HUES48 (cell line): ENCODE measurements around the gene BCL2L2.
A peak's percentile ranks its signal among the peaks of the same experiment; 100 is the strongest.

ENCODE experiments used
- H3K27ac ChIP-seq: one replicate; pipeline ENCODE4 v1.7.0; 2013; ENCODE audit warnings: low read depth, low read length, inconsistent platforms
- H3K27me3 ChIP-seq: 2 replicates; pipeline ENCODE4 v1.6.1; 2013; ENCODE audit warnings: mild to moderate bottlenecking, low read length; ENCODE audit not compliant: control insufficient read depth, insufficient read depth
- H3K36me3 ChIP-seq: 2 replicates; pipeline ENCODE4 v1.6.1; 2013; ENCODE audit warnings: low read length; ENCODE audit not compliant: control insufficient read depth, insufficient read depth
- H3K4me1 ChIP-seq: 2 replicates; pipeline ENCODE4 v1.6.1; 2013; ENCODE audit warnings: mild to moderate bottlenecking, low read length; ENCODE audit not compliant: control insufficient read depth, insufficient read depth
- H3K4me3 ChIP-seq: 2 replicates; pipeline ENCODE4 v1.5.1; 2013; ENCODE audit warnings: mild to moderate bottlenecking, low read depth, low read length
- H3K9ac ChIP-seq: 2 replicates; pipeline ENCODE4 v1.6.1; 2013; ENCODE audit warnings: mild to moderate bottlenecking, low read depth, low read length, moderate library complexity
- H3K9me3 ChIP-seq: 2 replicates; pipeline ENCODE4 v1.6.1; 2013; ENCODE audit warnings: low read length; ENCODE audit not compliant: control insufficient read depth, insufficient read depth

Gene BCL2L2

GRCh38 chr14:23285530-23286019, 21.1 kb upstream of the BCL2L2 start:
- Histone ChIP-seq H3K27ac (peak overlapping the region; percentile 59), H3K4me1 (peaks cover 12% of the 10 kb centered on the region), H3K9me3 (no peaks in the 10 kb centered on the region), H3K27me3 (peaks cover 35% of the 10 kb centered on the region), H3K4me3 (peak overlapping the region; percentile 92), H3K9ac (peak overlapping the region; percentile 62), H3K36me3 (no peaks in the 10 kb centered on the region)

DNA sequence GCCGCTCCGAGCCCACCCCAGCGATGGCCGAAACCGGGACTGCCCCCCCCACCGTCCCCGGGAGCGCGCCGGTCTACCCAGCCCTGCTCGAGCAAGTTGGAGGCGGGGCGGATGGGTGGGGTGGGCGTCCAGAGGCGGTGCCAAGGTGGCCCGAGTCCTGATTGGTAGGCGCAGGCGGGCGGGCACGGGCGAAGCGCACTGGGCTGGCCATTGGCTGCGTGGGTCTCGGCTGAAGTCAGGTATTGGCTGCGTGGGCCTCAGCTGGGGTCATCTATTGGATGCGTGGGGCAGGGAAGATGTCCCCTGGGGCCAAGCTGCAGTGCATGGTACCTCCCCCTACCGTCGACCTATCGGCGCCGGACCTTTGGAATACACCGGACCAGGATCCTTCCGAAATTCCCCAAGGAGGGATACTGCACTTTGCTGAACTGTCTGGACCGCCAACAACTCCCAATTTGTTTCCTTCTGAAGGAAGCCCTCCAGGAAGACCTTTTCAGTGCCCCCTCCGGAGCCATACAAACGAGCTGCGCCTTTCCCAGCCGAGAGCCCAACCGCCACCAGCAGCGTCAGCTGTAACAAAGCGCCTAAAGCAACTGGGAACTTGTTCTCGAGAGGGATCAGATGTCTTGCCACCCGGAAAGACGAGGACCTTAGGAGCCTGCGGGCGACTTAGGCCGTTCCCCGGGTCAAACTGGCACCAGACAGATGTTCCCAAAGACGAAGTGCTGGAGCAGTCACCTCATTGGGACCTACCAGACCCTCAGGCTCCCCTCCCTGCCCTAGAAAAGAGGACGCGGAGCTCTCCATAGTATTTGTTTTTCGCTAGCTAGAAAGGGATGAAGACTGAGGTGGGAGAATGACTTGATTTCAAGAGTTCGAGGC, 20.4 kb upstream of the BCL2L2 start, which contains the start of gene HOMEZ:
TSS of gene HOMEZ (minus strand) at position 113 of the 882 bp plus-strand sequence. CDS start 180 bp downstream, outside the sequence.
- Histone ChIP-seq H3K27ac (peak within 1 kb of the TSS; percentile 90), H3K4me3 (peak within 1 kb of the TSS; percentile 92), H3K27me3 (peaks cover 42% of the 10 kb centered on the region), H3K4me1 (peaks cover 9% of the 10 kb centered on the region), H3K9me3 (no peaks in the 10 kb centered on the region), H3K9ac (peak within 1 kb of the TSS; percentile 62), H3K36me3 (no peaks in the 10 kb centered on the region)

GRCh38 chr14:23286902-23287479, 19.6 kb upstream of the BCL2L2 start:
- peaks cover 9% of the 10 kb centered on the region for H3K4me1 ChIP-seq
- no peaks in the 10 kb centered on the region for H3K36me3 ChIP-seq
- no peak overlapping the region for H3K9ac ChIP-seq
- peak overlapping the region; percentile 90 for H3K27ac ChIP-seq
- peaks cover 49% of the 10 kb centered on the region for H3K27me3 ChIP-seq
- H3K4me3 ChIP-seq: peak overlapping the region; percentile 92
- no peaks in the 10 kb centered on the region for H3K9me3 ChIP-seq

- Histone ChIP-seq H3K4me1 (peaks cover 9% of the 10 kb centered on the region), H3K27me3 (peaks cover 91% of the 10 kb centered on the region), H3K4me3 (no peak overlapping the region), H3K9me3 (no peaks in the 10 kb centered on the region), H3K27ac (no peak overlapping the region), H3K9ac (no peak overlapping the region), H3K36me3 (no peaks in the 10 kb centered on the region)
Observed at GRCh38 chr14:23294734-23295561, 11.7 kb upstream of the BCL2L2 start.

GRCh38 chr14:23296012-23296777, 10.4 kb upstream of the BCL2L2 start:
- no peak overlapping the region for H3K9ac ChIP-seq
- H3K4me1 ChIP-seq: peaks cover 12% of the 10 kb centered on the region
- no peaks in the 10 kb centered on the region for H3K36me3 ChIP-seq
- no peak overlapping the region for H3K27ac ChIP-seq
- no peak overlapping the region for H3K4me3 ChIP-seq
- peaks cover 87% of the 10 kb centered on the region for H3K27me3 ChIP-seq
- no peaks in the 10 kb centered on the region for H3K9me3 ChIP-seq

DNA sequence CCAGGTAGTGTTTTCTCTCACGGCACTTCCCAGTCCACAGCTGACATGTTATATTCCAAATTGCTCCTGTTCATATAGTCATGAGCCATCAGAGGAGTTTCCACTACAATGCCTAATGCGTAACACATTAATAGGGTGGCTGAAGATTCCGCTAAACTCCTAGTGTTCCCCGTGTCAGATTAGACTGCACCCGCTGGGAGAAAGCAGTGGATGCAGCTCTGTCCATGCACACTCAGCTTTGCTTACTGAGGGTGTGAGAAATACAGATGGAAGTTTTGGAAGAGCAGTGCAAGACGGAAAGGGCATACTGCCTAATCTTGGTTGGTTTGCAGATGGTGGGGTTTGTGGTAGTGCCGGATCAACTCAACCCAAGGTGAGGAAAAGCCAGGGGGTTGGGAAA, 9.5 kb upstream of the BCL2L2 start:
- Histone ChIP-seq H3K36me3 (no peaks in the 10 kb centered on the region), H3K27ac (no peak overlapping the region), H3K4me1 (peaks cover 12% of the 10 kb centered on the region), H3K9me3 (no peaks in the 10 kb centered on the region), H3K27me3 (peaks cover 78% of the 10 kb centered on the region), H3K9ac (no peak overlapping the region), H3K4me3 (no peak overlapping the region)

DNA sequence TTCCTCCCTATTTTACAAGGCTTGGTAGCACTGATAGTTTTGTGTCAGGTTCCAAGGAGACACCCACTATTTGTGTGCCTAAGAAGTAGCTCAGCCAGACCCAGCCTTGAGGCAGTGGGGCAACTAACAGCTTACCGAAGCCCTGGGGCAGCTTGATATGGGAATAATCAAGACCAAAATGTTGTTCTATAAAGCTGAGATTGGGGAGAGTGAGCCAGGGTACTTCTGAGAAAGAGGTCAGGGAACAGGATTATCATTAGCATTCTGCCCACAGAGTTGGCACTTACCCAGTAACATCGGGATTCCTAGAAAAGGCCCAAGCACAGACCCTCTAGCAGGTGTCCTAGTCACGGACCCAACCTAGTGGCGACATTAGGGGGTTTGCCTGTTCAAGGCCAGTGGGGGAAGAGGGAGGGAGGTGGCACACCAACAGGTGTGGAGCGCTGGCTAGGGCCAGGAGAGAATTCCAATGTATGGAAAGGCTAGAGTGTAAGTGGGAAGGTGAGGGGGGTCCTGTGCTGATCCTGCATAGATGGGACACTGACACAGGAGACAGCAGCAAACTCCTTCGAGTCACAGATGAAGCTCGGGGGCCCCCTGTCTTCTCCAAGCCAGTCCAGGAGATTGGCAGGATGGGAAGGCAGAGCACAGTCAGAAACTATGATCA, 8.9 kb upstream of the BCL2L2 start:
- Histone ChIP-seq H3K9me3 (no peaks in the 10 kb centered on the region), H3K27ac (no peak overlapping the region), H3K4me3 (no peak overlapping the region), H3K9ac (no peak overlapping the region), H3K27me3 (peaks cover 71% of the 10 kb centered on the region), H3K4me1 (peaks cover 12% of the 10 kb centered on the region), H3K36me3 (no peaks in the 10 kb centered on the region)

DNA sequence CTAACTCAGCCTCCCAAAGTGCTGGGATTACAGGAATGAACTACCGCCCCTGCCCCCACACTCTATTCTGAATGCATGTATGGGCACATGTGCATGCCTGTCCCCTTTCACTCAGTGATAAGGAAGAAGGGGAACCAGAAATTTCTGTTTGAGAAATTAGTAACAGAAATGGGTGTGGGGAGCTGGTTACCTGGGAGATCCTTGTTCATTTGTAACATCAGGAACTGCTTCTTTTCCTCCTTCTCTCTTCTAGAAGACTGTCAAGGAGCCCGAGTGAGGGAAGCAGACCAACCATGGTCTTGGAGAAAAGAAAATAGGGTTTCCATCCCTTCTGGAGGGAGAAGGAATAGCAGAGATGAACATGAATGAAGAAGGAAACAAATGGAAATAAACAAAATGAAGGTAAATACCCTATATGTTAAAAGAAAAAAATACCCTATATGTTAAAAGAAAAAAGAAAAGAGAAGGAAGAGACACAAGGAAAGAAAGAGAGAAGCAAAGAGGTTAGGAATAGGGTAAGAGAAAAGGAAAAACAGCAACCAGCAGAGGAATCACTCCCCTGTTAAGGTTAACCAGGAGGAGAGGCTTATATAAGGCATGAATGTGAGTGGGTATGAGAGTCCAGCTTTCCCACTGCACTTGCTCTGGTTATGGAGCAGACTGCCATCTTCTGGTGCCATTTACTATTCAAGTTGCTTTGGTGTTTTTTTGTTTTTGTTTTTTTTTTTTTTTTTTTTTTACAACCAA, 7.2 kb upstream of the BCL2L2 start:
- H3K4me3 ChIP-seq: no peak overlapping the region

DNA sequence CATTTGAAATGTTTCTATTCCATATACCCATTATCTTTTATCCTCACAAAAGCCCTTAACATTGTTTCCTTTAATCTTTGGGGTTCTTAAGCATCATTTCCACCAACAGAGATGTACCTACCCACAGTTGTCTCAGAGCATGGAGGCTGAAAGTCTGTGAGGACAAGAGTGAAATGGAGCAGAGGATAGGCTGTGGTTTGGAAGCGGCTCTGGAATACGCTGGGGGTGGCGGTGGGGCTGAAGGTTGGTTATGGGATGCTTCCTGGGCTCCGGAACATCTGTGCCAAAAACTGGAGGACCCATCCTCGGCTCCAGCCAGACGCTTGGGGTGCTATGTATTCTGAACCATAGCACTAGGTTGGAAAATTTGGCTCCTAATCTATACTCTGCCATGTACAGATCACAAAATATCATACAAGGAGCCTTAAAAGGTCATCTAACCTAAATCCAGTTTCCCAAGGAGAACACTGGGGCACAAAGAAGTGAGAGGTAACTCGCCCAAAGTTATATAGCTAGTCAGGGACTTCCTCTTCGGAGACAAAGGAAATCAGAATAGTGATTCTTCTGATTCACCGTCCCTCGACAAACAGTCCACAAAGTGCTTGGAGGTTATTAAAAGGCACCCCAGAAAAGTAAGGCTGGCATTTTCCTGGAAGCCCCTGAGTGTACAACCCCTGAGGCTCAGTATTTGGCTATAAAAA, 6.5 kb upstream of the BCL2L2 start:
- no peaks in the 10 kb centered on the region for H3K9me3 ChIP-seq
- no peak overlapping the region for H3K27ac ChIP-seq
- H3K4me3 ChIP-seq: peak overlapping the region; percentile 94
- H3K27me3 ChIP-seq: peaks cover 70% of the 10 kb centered on the region
- H3K36me3 ChIP-seq: no peaks in the 10 kb centered on the region
- no peak overlapping the region for H3K9ac ChIP-seq
- 0 out of 2 replicates have a peak, but pooled peaks cover 4% of the 10 kb centered on the region for H3K4me1 ChIP-seq

More for the DNA sequence above, 7.2 kb upstream of the BCL2L2 start:
- H3K27me3 ChIP-seq: peaks cover 71% of the 10 kb centered on the region
- no peak overlapping the region for H3K9ac ChIP-seq
- no peak overlapping the region for H3K27ac ChIP-seq
- no peaks in the 10 kb centered on the region for H3K9me3 ChIP-seq
- no peaks in the 10 kb centered on the region for H3K36me3 ChIP-seq
- H3K4me1 ChIP-seq: 0 out of 2 replicates have a peak, but pooled peaks cover 4% of the 10 kb centered on the region
